ENCODE results near the gene ZMYM2.

Gene ZMYM2

DNA sequence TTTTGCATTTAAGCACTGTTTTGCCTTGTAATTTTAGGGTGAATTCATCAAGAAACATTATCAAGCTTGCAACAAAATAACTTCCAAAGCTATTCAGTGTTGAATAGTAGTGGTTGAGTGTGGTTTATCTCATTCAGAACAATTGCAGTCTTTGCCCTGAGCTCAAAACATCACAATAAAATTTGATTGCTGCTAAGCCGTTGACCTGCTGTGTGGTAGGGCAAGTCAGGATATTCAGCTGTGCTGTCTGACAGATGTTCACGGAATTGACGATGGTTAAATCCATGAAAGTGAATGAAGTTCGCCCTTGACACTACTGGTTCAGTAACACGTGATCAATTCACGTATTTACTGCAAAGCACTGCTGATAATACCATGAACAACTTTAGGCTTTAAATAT lies 135.4 kb downstream of the ZMYM2 start:
- Histone ChIP-seq H3K4me1 (no peaks in the 10 kb centered on the region), H3K36me3 (peaks cover 5% of the 10 kb centered on the region; the same call in 1 of the 2 replicates), H3K27me3 (no peaks in the 10 kb centered on the region), H3K9ac (no peak overlapping the region), H3K27ac (no peak overlapping the region), H3K4me3 (no peak overlapping the region), H3K4me2 (no peak overlapping the region), H4K20me1 (no peaks in the 10 kb centered on the region), H3K9me3 (no peaks in the 10 kb centered on the region)
- TF ChIP-seq Cebpa-rat (IDR thresholded peaks at IDR 0.05) = no peak

DNA sequence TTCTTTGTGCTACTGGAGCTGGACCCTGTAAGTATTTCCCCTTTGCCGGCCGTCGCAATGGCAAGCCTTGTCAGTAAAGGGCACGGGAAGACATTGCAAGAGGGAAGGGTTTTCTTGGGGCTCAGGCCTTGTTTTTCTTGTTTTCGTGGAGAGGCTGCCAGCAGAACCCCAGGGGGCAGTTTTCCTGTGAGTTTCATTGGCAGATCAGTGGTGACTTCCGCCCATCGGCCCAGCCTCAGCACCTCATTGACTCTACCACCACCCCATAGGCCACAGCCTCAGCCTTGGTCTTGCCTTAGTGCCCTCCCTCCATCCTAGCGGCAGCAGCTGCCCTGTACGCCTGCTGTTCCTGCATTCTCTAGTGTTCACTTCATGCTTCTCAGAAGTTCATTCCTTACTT lies 140.8 kb downstream of the ZMYM2 start:
- Histone ChIP-seq H3K27me3 (no peaks in the 10 kb centered on the region), H3K27ac (no peak overlapping the region), H4K20me1 (no peaks in the 10 kb centered on the region), H3K4me2 (no peak overlapping the region), H3K36me3 (no peaks in the 10 kb centered on the region), H3K9me3 (no peaks in the 10 kb centered on the region), H3K9ac (no peak overlapping the region), H3K4me1 (no peaks in the 10 kb centered on the region), H3K4me3 (no peak overlapping the region)
- TF ChIP-seq Cebpa-rat (IDR thresholded peaks at IDR 0.05) = no peak

- Histone ChIP-seq H3K4me1 (no peaks in the 10 kb centered on the region), H3K9me3 (no peaks in the 10 kb centered on the region), H3K9ac (no peak overlapping the region), H3K4me2 (no peak overlapping the region), H3K27ac (no peak overlapping the region), H4K20me1 (no peaks in the 10 kb centered on the region), H3K4me3 (no peak overlapping the region), H3K36me3 (no peaks in the 10 kb centered on the region), H3K27me3 (no peaks in the 10 kb centered on the region)
- no peak for TF ChIP-seq Cebpa-rat (IDR thresholded peaks at IDR 0.05)
These were observed 143.2 kb downstream of the ZMYM2 start for GRCh38 chr13:20101467-20102316.

DNA sequence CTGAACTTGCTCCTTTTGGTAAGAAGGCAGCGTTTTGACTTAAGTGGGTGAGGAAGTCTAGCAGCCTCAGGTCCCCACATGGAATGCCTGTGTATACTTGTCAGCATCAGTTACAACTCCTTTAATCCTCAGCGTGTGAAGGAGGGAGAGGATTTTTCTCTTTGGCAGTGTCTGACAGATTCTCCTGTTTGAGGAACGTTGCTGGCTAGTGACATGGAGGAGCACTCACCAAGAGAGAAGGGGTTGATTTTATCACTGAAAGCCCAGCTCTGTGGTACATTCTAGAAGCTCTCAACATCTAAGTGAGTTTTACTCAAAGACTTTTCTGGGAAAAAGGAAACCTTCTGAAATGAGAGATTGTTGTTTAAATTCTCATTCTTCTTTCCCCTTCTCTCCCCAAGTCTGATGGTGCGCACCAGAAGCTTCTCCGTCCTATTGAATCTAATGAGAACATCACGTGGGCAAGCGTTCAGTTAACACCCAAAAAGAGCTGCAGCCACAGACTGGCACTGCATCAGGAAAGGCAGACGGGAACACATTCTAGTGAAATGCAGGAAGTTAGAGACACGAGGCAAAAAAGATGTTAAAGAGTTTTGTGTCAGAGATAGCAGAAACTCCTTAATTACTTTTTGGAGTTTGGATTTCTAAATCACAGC lies 144.1 kb downstream of the ZMYM2 start:
- no peak for TF ChIP-seq Cebpa-rat (IDR thresholded peaks at IDR 0.05)
- no peaks in the 10 kb centered on the region for H4K20me1 ChIP-seq
- H3K4me3 ChIP-seq = no peak overlapping the region
- H3K9ac ChIP-seq = no peak overlapping the region
- H3K4me2 ChIP-seq = no peak overlapping the region
- H3K27me3 ChIP-seq = no peaks in the 10 kb centered on the region
- no peak overlapping the region for H3K27ac ChIP-seq
- H3K9me3 ChIP-seq = no peaks in the 10 kb centered on the region
- no peaks in the 10 kb centered on the region for H3K36me3 ChIP-seq
- no peaks in the 10 kb centered on the region for H3K4me1 ChIP-seq

DNA sequence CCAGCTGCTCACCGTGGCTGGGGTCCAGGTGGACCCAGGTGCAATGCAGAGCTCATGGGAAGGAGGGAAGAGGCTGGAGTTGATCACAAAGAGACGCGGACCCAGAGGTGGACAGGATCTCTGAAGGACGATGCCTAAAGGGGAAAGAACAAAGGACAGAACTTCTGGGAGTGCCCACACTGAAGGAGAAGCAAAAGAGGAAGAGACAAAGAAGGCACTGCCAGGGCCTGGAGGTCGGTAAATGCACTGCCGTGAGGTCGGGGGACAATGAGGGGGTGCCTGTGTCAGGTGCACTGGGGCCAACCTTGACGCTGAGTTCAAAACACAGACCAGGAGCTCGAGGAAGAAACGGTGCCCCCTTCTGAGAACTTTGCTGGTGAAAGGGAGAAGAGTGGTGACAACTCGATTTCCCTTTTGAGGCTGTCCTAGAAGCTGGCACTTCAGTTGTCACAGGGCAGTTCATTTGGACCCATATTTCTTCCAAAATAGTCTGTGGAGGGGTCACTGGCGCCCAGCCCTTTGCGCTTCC lies 146.7 kb downstream of the ZMYM2 start:
- TF ChIP-seq Cebpa-rat (IDR thresholded peaks at IDR 0.05) = no peak
- H3K9me3 ChIP-seq = no peaks in the 10 kb centered on the region
- no peak overlapping the region for H3K9ac ChIP-seq
- no peak overlapping the region for H3K4me3 ChIP-seq
- no peak overlapping the region for H3K4me2 ChIP-seq
- no peaks in the 10 kb centered on the region for H3K36me3 ChIP-seq
- H3K4me1 ChIP-seq = no peaks in the 10 kb centered on the region
- H3K27me3 ChIP-seq = no peaks in the 10 kb centered on the region
- no peaks in the 10 kb centered on the region for H4K20me1 ChIP-seq
- H3K27ac ChIP-seq = no peak overlapping the region

DNA sequence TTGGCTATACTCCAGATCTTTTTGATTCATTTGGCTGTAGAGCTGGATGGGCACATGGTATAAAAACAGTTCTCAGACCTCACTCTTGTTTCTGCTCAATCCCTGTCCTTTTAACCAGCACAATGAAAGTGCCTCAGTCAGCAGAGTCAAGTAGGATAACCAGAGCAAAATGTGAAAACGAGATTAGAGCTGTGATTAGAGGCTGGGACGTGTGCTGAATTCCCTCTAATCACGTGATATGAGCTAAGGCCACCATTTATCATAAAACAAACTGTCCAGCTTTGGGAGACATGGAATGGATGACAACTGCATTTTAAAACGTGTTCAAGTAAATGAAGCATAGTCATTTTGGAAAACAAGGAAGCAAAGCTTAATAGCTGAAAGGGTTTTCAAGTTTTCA lies 148.2 kb downstream of the ZMYM2 start:
- Histone ChIP-seq H4K20me1 (no peaks in the 10 kb centered on the region), H3K27me3 (no peaks in the 10 kb centered on the region), H3K27ac (no peak overlapping the region), H3K9me3 (no peaks in the 10 kb centered on the region), H3K9ac (no peak overlapping the region), H3K4me3 (no peak overlapping the region), H3K4me1 (no peaks in the 10 kb centered on the region), H3K36me3 (no peaks in the 10 kb centered on the region), H3K4me2 (no peak overlapping the region)
- TF ChIP-seq Cebpa-rat (IDR thresholded peaks at IDR 0.05) = no peak

DNA sequence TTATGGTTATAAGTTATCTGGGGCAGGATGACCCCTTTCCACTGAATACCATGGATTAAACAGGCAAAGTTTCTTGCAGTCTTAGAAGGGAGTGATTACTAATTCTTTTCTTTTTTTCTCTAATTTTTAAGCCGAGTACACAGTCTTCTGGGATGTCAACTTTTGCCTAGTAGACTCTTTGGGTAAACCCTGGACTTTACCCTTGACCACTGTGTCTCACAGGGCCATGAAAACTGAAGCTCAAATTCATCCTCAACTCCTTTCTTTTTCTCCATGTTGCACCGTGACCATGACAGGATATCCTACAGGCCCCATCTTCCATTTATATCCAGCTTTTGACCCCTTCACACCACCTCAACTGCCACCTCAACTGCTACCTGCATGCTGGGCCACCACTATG lies 150.5 kb downstream of the ZMYM2 start:
- Histone ChIP-seq H3K4me2 (no peak overlapping the region), H3K9ac (no peak overlapping the region), H3K4me1 (no peaks in the 10 kb centered on the region), H3K4me3 (no peak overlapping the region), H3K27ac (no peak overlapping the region), H4K20me1 (no peaks in the 10 kb centered on the region), H3K27me3 (no peaks in the 10 kb centered on the region), H3K36me3 (no peaks in the 10 kb centered on the region), H3K9me3 (no peaks in the 10 kb centered on the region)
- no peak for TF ChIP-seq Cebpa-rat (IDR thresholded peaks at IDR 0.05)

GRCh38 chr13:20114066-20114610 lies 155.6 kb downstream of the ZMYM2 start:
- H3K9ac ChIP-seq = no peak overlapping the region
- H3K4me3 ChIP-seq = no peak overlapping the region
- no peak for TF ChIP-seq Cebpa-rat (IDR thresholded peaks at IDR 0.05)
- no peaks in the 10 kb centered on the region for H4K20me1 ChIP-seq
- H3K4me2 ChIP-seq = no peak overlapping the region
- H3K4me1 ChIP-seq = peaks cover 2% of the 10 kb centered on the region; the same call in 1 of the 2 replicates
- no peak overlapping the region for H3K27ac ChIP-seq
- H3K27me3 ChIP-seq = peaks cover 8% of the 10 kb centered on the region
- H3K36me3 ChIP-seq = no peaks in the 10 kb centered on the region
- H3K9me3 ChIP-seq = no peaks in the 10 kb centered on the region

- Histone ChIP-seq H3K9ac (no peak overlapping the region), H3K9me3 (no peaks in the 10 kb centered on the region), H3K36me3 (no peaks in the 10 kb centered on the region), H3K4me1 (peaks cover 20% of the 10 kb centered on the region), H3K27me3 (peaks cover 25% of the 10 kb centered on the region), H3K4me2 (no peak overlapping the region), H3K4me3 (no peak overlapping the region), H3K27ac (no peak overlapping the region), H4K20me1 (no peaks in the 10 kb centered on the region)
- no peak for TF ChIP-seq Cebpa-rat (IDR thresholded peaks at IDR 0.05)
These were observed 157.7 kb downstream of the ZMYM2 start for GRCh38 chr13:20116213-20116612.
